Endothelial cell of umbilical vein (primary cell): ENCODE results near the gene MCM3AP. TPM values are rescaled to one million over a fixed set of nuclear protein-coding genes. Genes with fewer than 3 reads are reported as not detected.
A peak's percentile ranks its signal among the peaks of the same experiment; 100 is the strongest.

ENCODE experiments used
- BruUV-seq: library from RNA; stranded (reverse); fragments of 400-500 nt; replicated peaks from 2 replicates; lab custom pipeline; 2021; lab: Mats Ljungman, UMichigan
- CTCF ChIA-PET: fragments of 300-600, 350-600 bp; sonication (Branson Sonifier 250); formaldehyde crosslinking; loops from one replicate; lab custom pipeline; 2021; ENCODE audit warnings: antibody characterized with exemption, inconsistent platforms; lab: Charles Lee
- POLR2A ChIA-PET: fragments of 300-600, 350-600 bp; sonication (Branson Sonifier 250); formaldehyde crosslinking; loops from one replicate; lab custom pipeline; 2021; ENCODE audit warnings: antibody characterized with exemption, inconsistent platforms; lab: Charles Lee
- DNase-seq: peaks from one replicate; pipeline ENCODE4 v3.0.0-alpha.2; 2011; ENCODE audit warnings: low read depth, low spot score
- FAIRE-seq: peaks from 2 replicates; lab custom pipeline; 2011; peaks lifted over from hg19 to GRCh38; lab: Jason Lieb, UNC
- H2AFZ ChIP-seq: 2 replicates; pipeline ENCODE4 v1.6.0; 2012; ENCODE audit warnings: low read depth, low read length, control low read depth, inconsistent platforms
- H3K27ac ChIP-seq: 2 replicates; pipeline ENCODE4 v1.5.1; 2011; ENCODE audit warnings: low read depth, mild to moderate bottlenecking, control low read depth, low read length, moderate library complexity; ENCODE audit not compliant: insufficient read depth
- H3K27me3 ChIP-seq, 2 experiments: 2 replicates each; pipeline versions ENCODE4 v1.6.0 to v1.6.1; 2011; ENCODE audit warnings: low read length in 2 of 2, mixed read lengths in 1 of 2; ENCODE audit not compliant: control insufficient read depth in 2 of 2, insufficient read depth in 2 of 2
- H3K36me3 ChIP-seq, 2 experiments: 2 replicates in 1 of 2; 3 replicates in 1 of 2; pipeline ENCODE4 v1.5.1; 2011; ENCODE audit warnings: low read length in 2 of 2, mild to moderate bottlenecking in 1 of 2, moderate library complexity in 1 of 2; ENCODE audit not compliant: control insufficient read depth in 2 of 2, insufficient read depth in 2 of 2; ENCODE audit errors: extremely low read depth in 1 of 2
- H3K4me1 ChIP-seq: 3 replicates; pipeline ENCODE4 v1.5.1; 2011; ENCODE audit warnings: mild to moderate bottlenecking, low read length; ENCODE audit not compliant: control insufficient read depth, insufficient read depth; ENCODE audit errors: extremely low read depth
- H3K4me2 ChIP-seq: 2 replicates; pipeline ENCODE4 v1.6.1; 2011; ENCODE audit warnings: low read length, control low read depth, mixed read lengths; ENCODE audit not compliant: insufficient read depth
- H3K4me3 ChIP-seq, 3 experiments: fragments of 200-600 bp in 1 of 3; sonication (generic), shearing (Covaris generic) in 1 of 3; replicated peaks in 1 of 3; 2 replicates each; pipeline ENCODE4 v1.5.1; 2011 to 2016; ENCODE audit warnings: control low read depth in 3 of 3, low read length in 3 of 3, mild to moderate bottlenecking in 2 of 3, inconsistent platforms in 1 of 3, low read depth in 1 of 3, moderate library complexity in 1 of 3; ENCODE audit not compliant: insufficient read depth in 1 of 3
- H3K79me2 ChIP-seq: 2 replicates; pipeline ENCODE4 v1.6.0; 2012; ENCODE audit warnings: low read length, inconsistent platforms; ENCODE audit not compliant: control insufficient read depth, insufficient read depth
- H3K9ac ChIP-seq: replicated peaks from 2 replicates; pipeline ENCODE3; 2011; ENCODE audit warnings: low read length, control low read depth; ENCODE audit not compliant: insufficient read depth; ENCODE audit errors: extremely low read depth
- H3K9me1 ChIP-seq: replicated peaks from 3 replicates; pipeline ENCODE4 v1.6.0; 2011; ENCODE audit warnings: mild to moderate bottlenecking, low read length; ENCODE audit not compliant: control insufficient read depth, insufficient read depth; ENCODE audit errors: extremely low read depth
- H3K9me3 ChIP-seq: replicated peaks from 2 replicates; pipeline ENCODE4 v1.5.1; 2012; ENCODE audit warnings: low read length, inconsistent platforms; ENCODE audit not compliant: control insufficient read depth, insufficient read depth
- H4K20me1 ChIP-seq: replicated peaks from 2 replicates; pipeline ENCODE3; 2011; ENCODE audit warnings: mild to moderate bottlenecking, low read length; ENCODE audit not compliant: control insufficient read depth, insufficient read depth; ENCODE audit errors: extremely low read depth
- CTCF ChIP-seq, 2 donors: IDR thresholded peaks; 1 replicate in 1 of 2; 2 replicates in 1 of 2; pipeline ENCODE4 v1.5.1; 2011; ENCODE audit warnings: low read length in 2 of 2, mild to moderate bottlenecking in 2 of 2, moderate library complexity in 2 of 2, control low read depth in 1 of 2, inconsistent platforms in 1 of 2, low read depth in 1 of 2; ENCODE audit not compliant: insufficient read depth in 1 of 2; ENCODE audit errors: extremely low read depth in 1 of 2
- EZH2 ChIP-seq: IDR thresholded peaks from 2 replicates; pipeline ENCODE4 v1.6.1; 2012; ENCODE audit warnings: borderline replicate concordance, low read depth, mild to moderate bottlenecking, moderate library complexity, low read length, inconsistent platforms; ENCODE audit not compliant: severe bottlenecking
- FOS ChIP-seq: IDR thresholded peaks from 2 replicates; pipeline ENCODE4 v1.6.1; 2011; ENCODE audit warnings: mild to moderate bottlenecking, low read length, moderate library complexity, borderline replicate concordance; ENCODE audit not compliant: insufficient read depth
- GATA2 ChIP-seq: IDR thresholded peaks from 2 replicates; pipeline ENCODE4 v1.7.0; 2011; ENCODE audit warnings: low read depth, mild to moderate bottlenecking, moderate library complexity, mixed read lengths, low read length; ENCODE audit not compliant: insufficient read length, insufficient read depth
- JUN ChIP-seq: IDR thresholded peaks from 2 replicates; pipeline ENCODE4 v1.6.1; 2011; ENCODE audit warnings: borderline replicate concordance, low read depth; ENCODE audit not compliant: insufficient read length, insufficient read depth
- MAX ChIP-seq: IDR thresholded peaks from 2 replicates; pipeline ENCODE4 v1.6.1; 2011; ENCODE audit not compliant: insufficient read depth, insufficient read length
- MYC ChIP-seq: IDR thresholded peaks from one replicate; pipeline ENCODE4 v1.6.1; 2011; ENCODE audit warnings: mild to moderate bottlenecking, low read depth, low read length
- POLR2A ChIP-seq: IDR thresholded peaks from 2 replicates; pipeline ENCODE4 v1.6.1; 2012; ENCODE audit warnings: low read depth, mild to moderate bottlenecking, control low read depth, low read length
- POLR2AphosphoS5 ChIP-seq: IDR thresholded peaks from 2 replicates; pipeline ENCODE4 v1.6.1; 2012; ENCODE audit warnings: low read depth, mild to moderate bottlenecking, control low read depth, low read length, moderate library complexity; ENCODE audit not compliant: insufficient read depth
- dilution Hi-C: fragments of 300-500 bp; cut with MboI; formaldehyde crosslinking; loops from one replicate; pipeline ENCODE4 v1.15.0; 2019; ENCODE audit warnings: low sequenced_read_pairs; ENCODE audit not compliant: extremely low pct_ligation_motif_present
- intact Hi-C: fragments of 100-400 bp; cut with micrococcal nuclease; formaldehyde crosslinking; loops from one replicate; pipeline ENCODE4 v1.10.0; 2022
- polyA plus RNA-seq, 4 experiments: library from polyadenylated mRNA; depleted of rRNA in 3 of 4; stranded (reverse) in 3 of 4; unstranded in 1 of 4; fragments of >200 nt; gene quantifications; 2 replicates each; pipeline versions ENCODE4 v1.2.1 to v1.2.3, GENCODE V29; 2011 to 2012; ENCODE audit warnings: missing spikeins in 1 of 4
- total RNA-seq: library from RNA; stranded (reverse); gene quantifications from 2 replicates; pipeline ENCODE4 v1.2.3, GENCODE V29; 2021

The MCM3AP gene
- total and polyA plus RNA-seq, 2 donors (not counting 3 experiments of a cell fraction or from before 2014, with no cell fraction given) = 37.9 to 115 TPM

- H3K4me2 ChIP-seq = peak overlapping the region; percentile 95
- no peak for TF ChIP-seq POLR2A
- no peak for TF ChIP-seq GATA2
- no peak for TF ChIP-seq POLR2AphosphoS5
- TF ChIP-seq FOS = no peak
- TF ChIP-seq MYC = no peak
- TF ChIP-seq JUN = no peak
- no peak for TF ChIP-seq EZH2
- no peak for TF ChIP-seq MAX
- TF ChIP-seq CTCF (IDR thresholded peaks at IDR 0.05; ENCODE audit: extremely low read depth in 1 of 2, insufficient read depth in 1 of 2, low read depth in 1 of 2, low read length in 2 of 2) = no peak
- no peak overlapping the region for H3K27ac ChIP-seq
- intact Hi-C loops (loop anchor here (2.0 kb wide), 1 partner anchor 56 kb away; the partner anchor contains the start of gene LSS), dilution Hi-C loops (no loop called here)
- peaks cover 50% of the 10 kb centered on the region for H3K79me2 ChIP-seq
- H3K4me3 ChIP-seq = peak overlapping the region in 1 of 3 experiments; percentile 90
- POLR2A ChIA-PET = interaction anchor here (1.4 kb wide), 1 partner anchor 38 kb away, joined by 3 read pairs; no protein-coding TSS in a partner anchor
- no peaks in the 10 kb centered on the region for H3K9me3 ChIP-seq
- H3K27me3 ChIP-seq = no peaks in the 10 kb centered on the region
- CTCF ChIA-PET = interaction anchor here (0.6 to 3.0 kb wide), 5 partner anchors 26 to 141 kb away, joined by 3 to 14 read pairs (median 6); a partner anchor contains a TSS
- DNase-seq = no peak
- H3K9ac ChIP-seq = no peak overlapping the region
- peaks cover 0 to 10% of the 10 kb centered on the region in 2 experiments for H3K36me3 ChIP-seq
- H2AFZ ChIP-seq = no peak overlapping the region
- FAIRE-seq = no peak
- H4K20me1 ChIP-seq = no peaks in the 10 kb centered on the region
- H3K4me1 ChIP-seq = peaks cover 33% of the 10 kb centered on the region
- no peaks in the 10 kb centered on the region for H3K9me1 ChIP-seq
- no TSS peak for BruUV-seq
Observed at GRCh38 chr21:46284733-46285132, 678 bp downstream of the MCM3AP start.
